Thyroid gland (tissue), 4 donors: Measurements from ENCODE around the gene CD244. TPM values are rescaled to one million over a fixed set of nuclear protein-coding genes. Genes with fewer than 3 reads are reported as not detected.

ENCODE experiments used
- DNase-seq, 2 donors: peaks; one replicate each; pipeline ENCODE4 v3.0.0-alpha.2; 2019
- H3K27ac ChIP-seq, 3 donors: fragments of 200-600 bp; sonication (generic); 1 replicate in 2 of 3; 2 replicates in 1 of 3; pipeline ENCODE4 v1.5.1; 2016 to 2019; ENCODE audit warnings: mild to moderate bottlenecking in 1 of 3, moderate library complexity in 1 of 3
- H3K27me3 ChIP-seq: fragments of 200-600 bp; sonication (generic); one replicate; pipeline ENCODE4 v1.5.1; 2019
- H3K36me3 ChIP-seq, 2 donors: fragments of 200-600 bp; sonication (generic); one replicate each; pipeline ENCODE4 v1.5.1; 2016 to 2019
- H3K4me1 ChIP-seq, 2 donors: fragments of 200-600 bp; sonication (generic); one replicate each; pipeline ENCODE4 v1.5.1; 2017 to 2019
- H3K4me3 ChIP-seq, 3 donors: fragments of 200-600 bp; sonication (generic); replicated peaks in 1 of 3; 1 replicate in 2 of 3; 2 replicates in 1 of 3; pipeline ENCODE4 v1.5.1; 2016; ENCODE audit warnings: mild to moderate bottlenecking in 1 of 3
- H3K9me3 ChIP-seq: fragments of 200-600 bp; sonication (generic); one replicate; pipeline ENCODE4 v1.5.1; 2017
- CTCF ChIP-seq, 6 experiments: fragments of 200-600 bp in 3 of 6; fragments of 450-650 bp in 3 of 6; sonication (generic) in 3 of 6; IDR thresholded peaks; one replicate each; pipeline ENCODE4 v1.5.1; 2016 to 2019; ENCODE audit warnings: antibody characterized with exemption in 6 of 6, mild to moderate bottlenecking in 2 of 6, inconsistent platforms in 1 of 6, moderate library complexity in 1 of 6
- POLR2A ChIP-seq, 2 donors: fragments of 450-650 bp; IDR thresholded peaks; one replicate each; pipeline ENCODE4 v1.6.1; 2017; ENCODE audit warnings: antibody characterized with exemption in 2 of 2, mild to moderate bottlenecking in 2 of 2, moderate library complexity in 1 of 2
- WGBS, 2 donors: methylation state at CpG; one replicate each; pipeline ENCODE4 v1.1.5; 2017; 5-methylcytosine and 5-hydroxymethylcytosine counted together
- intact Hi-C: fragments of 100-400 bp; cut with DNase I; formaldehyde crosslinking; loops from one replicate; pipeline ENCODE4 v1.15.1; 2023
- total RNA-seq, 4 donors: library from RNA; depleted of rRNA; stranded (reverse); fragments of >200 nt; gene quantifications; one replicate each; pipeline ENCODE4 v1.2.3, GENCODE V29; 2016

CD244 gene, protein sequence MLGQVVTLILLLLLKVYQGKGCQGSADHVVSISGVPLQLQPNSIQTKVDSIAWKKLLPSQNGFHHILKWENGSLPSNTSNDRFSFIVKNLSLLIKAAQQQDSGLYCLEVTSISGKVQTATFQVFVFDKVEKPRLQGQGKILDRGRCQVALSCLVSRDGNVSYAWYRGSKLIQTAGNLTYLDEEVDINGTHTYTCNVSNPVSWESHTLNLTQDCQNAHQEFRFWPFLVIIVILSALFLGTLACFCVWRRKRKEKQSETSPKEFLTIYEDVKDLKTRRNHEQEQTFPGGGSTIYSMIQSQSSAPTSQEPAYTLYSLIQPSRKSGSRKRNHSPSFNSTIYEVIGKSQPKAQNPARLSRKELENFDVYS
- total RNA-seq, result under 1 TPM in 1 of 4 donors, not detected in 3; 0.27 TPM

- no peak within 1 kb of the TSS for H3K4me3 ChIP-seq
- no peaks in the 10 kb centered on the region for H3K27me3 ChIP-seq
- TF ChIP-seq CTCF (IDR thresholded peaks at IDR 0.05) (no peak), POLR2A (IDR thresholded peaks at IDR 0.05) (no peak)
- no peaks in the 10 kb centered on the region for H3K9me3 ChIP-seq
- no peaks in the 10 kb centered on the region for H3K4me1 ChIP-seq
- DNase-seq, result peak; percentile 50 to 58
- no peak within 1 kb of the TSS for H3K27ac ChIP-seq
- intact Hi-C loops, result no loop called here
- H3K36me3 ChIP-seq, result no peaks in the 10 kb centered on the region
- 45 to 53% methylated on average over 5 to 10 of the region's 12 CpGs for WGBS, 2 donors
These were observed at the start of gene CD244 for GRCh38 chr1:160862203-160863060. Gene CD244, minus strand, starts transcription at chr1:160862887. Its CDS starts 210 bp downstream, at chr1:160862677.

DNA sequence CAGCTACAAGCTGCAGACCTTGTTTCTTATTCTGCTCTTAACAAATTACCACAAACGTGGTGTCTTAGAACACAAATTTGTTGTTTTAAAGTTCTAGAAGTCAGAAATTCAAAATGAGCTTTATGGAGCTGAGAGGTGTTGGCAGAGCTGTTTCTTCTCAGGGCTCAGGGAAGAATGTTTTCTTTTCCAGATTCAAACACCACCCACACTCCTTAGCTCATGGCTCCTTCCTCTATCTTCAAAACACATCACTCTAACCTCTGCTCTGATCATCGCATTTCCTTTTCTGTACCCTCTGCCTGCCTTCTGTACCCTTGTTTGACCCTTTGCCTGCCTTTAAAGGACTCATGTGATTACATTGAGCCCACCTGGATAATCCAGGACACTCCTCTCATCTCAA is 49.2 kb upstream of the CD244 start:
- 18 to 31% methylated on average over 2 of the region's 2 CpGs for WGBS, 2 donors
- Histone ChIP-seq H3K36me3 (no peaks in the 10 kb centered on the region), H3K9me3 (no peaks in the 10 kb centered on the region), H3K4me3 (no peak overlapping the region), H3K4me1 (peaks cover 15 to 16% of the 10 kb centered on the region in 2 donors), H3K27ac (peak overlapping the region in 1 of 3 donors; percentile 13), H3K27me3 (no peaks in the 10 kb centered on the region)
- no peak for DNase-seq
- TF ChIP-seq CTCF (IDR thresholded peaks at IDR 0.05) (no peak), POLR2A (IDR thresholded peaks at IDR 0.05) (no peak)
- intact Hi-C loops, result no loop called here

DNA sequence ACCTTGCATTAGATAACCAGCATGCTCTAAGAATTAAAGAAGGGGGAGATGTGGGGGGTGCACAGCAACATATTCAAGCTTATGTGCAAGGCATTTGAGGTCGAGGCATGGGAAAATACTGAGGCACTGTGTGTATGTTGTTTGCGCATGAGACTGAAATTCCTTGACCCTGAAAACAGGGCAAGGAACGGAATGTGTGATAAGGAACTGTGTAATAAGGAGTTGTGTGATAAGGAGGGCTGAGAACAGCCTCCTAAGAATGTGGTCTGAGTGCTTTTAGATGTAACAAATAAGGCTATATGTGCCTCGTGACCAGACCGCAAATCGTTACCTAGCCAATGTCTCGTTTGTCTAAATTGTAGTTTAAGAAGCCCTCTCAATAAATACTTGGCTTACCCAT is 48.8 kb upstream of the CD244 start:
- 16 to 34% methylated on average over 7 of the region's 7 CpGs for WGBS, 2 donors
- DNase-seq, result no peak
- Histone ChIP-seq H3K4me1 (peaks cover 16 to 17% of the 10 kb centered on the region in 2 donors), H3K27me3 (no peaks in the 10 kb centered on the region), H3K9me3 (no peaks in the 10 kb centered on the region), H3K36me3 (no peaks in the 10 kb centered on the region), H3K27ac (peak overlapping the region in 1 of 3 donors; percentile 13), H3K4me3 (no peak overlapping the region)
- intact Hi-C loops, result no loop called here
- no peak for TF ChIP-seq CTCF (IDR thresholded peaks at IDR 0.05)

DNA sequence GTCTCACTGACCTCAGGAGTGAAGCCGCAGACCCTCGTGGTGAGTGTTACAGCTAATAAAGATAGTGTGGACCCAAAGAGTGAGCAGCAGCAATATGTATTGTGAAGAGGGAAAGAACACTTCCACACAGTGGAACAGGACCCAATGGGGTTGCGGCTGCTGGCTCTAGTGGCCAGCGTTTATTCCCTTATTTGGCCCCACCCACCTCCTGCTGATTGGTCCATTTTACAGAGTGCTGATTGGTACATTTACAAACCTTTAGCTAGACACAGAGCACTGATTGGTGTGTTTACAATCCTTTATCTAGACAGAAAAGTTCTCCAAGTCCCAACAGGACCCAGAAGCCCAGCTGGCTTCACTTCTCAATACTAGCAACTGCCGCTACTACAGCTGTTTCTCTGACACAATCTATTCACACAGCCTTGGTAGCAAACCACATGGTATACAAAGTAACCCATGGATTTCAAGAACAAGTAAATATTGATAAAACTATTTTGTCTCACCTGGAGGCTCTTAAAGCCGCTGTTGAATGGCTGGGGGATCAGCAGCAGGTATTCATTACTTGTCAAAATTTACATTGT is 47.6 kb upstream of the CD244 start:
- peaks cover 25 to 29% of the 10 kb centered on the region in 2 donors for H3K4me1 ChIP-seq
- 72 to 80% methylated on average over 6 of the region's 6 CpGs for WGBS, 2 donors
- intact Hi-C loops, result no loop called here

More for the DNA sequence above, 47.6 kb upstream of the CD244 start:
- Histone ChIP-seq H3K36me3 (no peaks in the 10 kb centered on the region), H3K27ac (no peak overlapping the region), H3K4me3 (no peak overlapping the region), H3K9me3 (no peaks in the 10 kb centered on the region), H3K27me3 (no peaks in the 10 kb centered on the region)
- no peak for TF ChIP-seq POLR2A (IDR thresholded peaks at IDR 0.05)
- TF ChIP-seq CTCF (IDR thresholded peaks at IDR 0.05), result no peak
- DNase-seq, result no peak
